ENCODE data around the gene EIF3I. TPM values are rescaled to one million over a fixed set of nuclear protein-coding genes. Genes with fewer than 3 reads are reported as not detected.

Gene EIF3I
- total and polyA plus RNA-seq, 2 experiments from 2014 or later = 228 to 274 TPM

DNA sequence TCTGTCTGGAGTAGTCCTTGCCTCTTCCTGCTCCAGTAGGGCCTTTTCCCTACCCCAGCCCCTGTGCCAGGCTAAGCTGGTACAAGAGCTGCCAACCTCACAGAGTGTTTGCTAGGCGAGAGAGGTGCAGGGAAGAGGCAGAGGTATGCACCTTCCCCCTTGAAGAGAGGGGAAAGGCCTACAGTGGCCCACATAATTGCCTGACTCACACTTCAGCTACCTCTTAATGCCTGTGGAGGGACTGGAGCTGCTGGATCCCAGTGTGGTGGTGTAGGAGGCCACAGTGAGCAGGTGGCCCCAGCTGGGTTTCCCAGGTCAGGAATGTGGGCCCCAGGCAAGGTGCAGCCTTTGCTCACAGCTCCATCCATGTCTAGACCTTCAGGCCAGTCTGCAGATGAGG is 25.1 kb upstream of the EIF3I start:
- DNase-seq (ENCODE audit: low spot score) = no peak
- H3K36me3 ChIP-seq (ENCODE audit: insufficient read depth) = peaks cover 36% of the 10 kb centered on the region
- H3K79me2 ChIP-seq (replicated peaks; ENCODE audit: insufficient read depth) = no peaks in the 10 kb centered on the region
- no peaks in the 10 kb centered on the region for H3K9me2 ChIP-seq (ENCODE audit: insufficient read depth)
- Mint-ChIP-seq H3K36me3 (ENCODE audit: low read depth) (peaks cover 63% of the 10 kb centered on the region), H3K4me3 (no peak overlapping the region), H3K27ac (no peak overlapping the region), H3K4me1 (peaks cover 38% of the 10 kb centered on the region), H3K9me3 (no peaks in the 10 kb centered on the region; the same call in 1 of the 3 replicates), H3K27me3 (ENCODE audit: insufficient read depth, low read depth, poor library complexity) (peaks cover 30% of the 10 kb centered on the region)
- H4K20me1 ChIP-seq (replicated peaks; ENCODE audit: insufficient read depth) = peaks cover 4% of the 10 kb centered on the region
- H3K27me3 ChIP-seq (ENCODE audit: insufficient read depth) = no peaks in the 10 kb centered on the region
- peaks cover 27% of the 10 kb centered on the region for H3K4me1 ChIP-seq (ENCODE audit: insufficient read depth)
- no peak overlapping the region for H2AFZ ChIP-seq
- H3K4me3 ChIP-seq = no peak overlapping the region
- no peak for ATAC-seq
- H3K27ac ChIP-seq (ENCODE audit: low read depth) = no peak overlapping the region
- TF ChIP-seq STAT1 (IDR thresholded peaks at IDR 0.05; ENCODE audit: unreplicated experiment) = no peak
- H3K4me2 ChIP-seq = no peak overlapping the region
- H3F3A ChIP-seq (replicated peaks; ENCODE audit: low read depth) = peaks cover 33% of the 10 kb centered on the region; the same call in 1 of the 2 replicates

DNA sequence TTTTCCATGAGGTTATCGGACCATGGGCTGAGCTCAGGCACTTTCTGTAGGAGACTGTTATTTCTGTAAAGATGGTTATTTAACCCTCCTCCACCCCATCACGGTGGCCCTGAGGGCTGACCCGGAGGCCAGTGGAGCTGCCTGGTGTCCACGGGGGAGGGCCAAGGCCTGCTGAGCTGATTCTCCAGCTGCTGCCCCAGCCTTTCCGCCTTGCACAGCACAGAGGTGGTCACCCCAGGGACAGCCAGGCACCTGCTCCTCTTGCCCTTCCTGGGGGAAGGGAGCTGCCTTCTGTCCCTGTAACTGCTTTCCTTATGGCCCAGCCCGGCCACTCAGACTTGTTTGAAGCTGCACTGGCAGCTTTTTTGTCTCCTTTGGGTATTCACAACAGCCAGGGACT is 24.4 kb upstream of the EIF3I start:
- Histone ChIP-seq H3K36me3 (ENCODE audit: insufficient read depth) (peaks cover 32% of the 10 kb centered on the region), H4K20me1 (replicated peaks; ENCODE audit: insufficient read depth) (peaks cover 4% of the 10 kb centered on the region), H3K4me3 (no peak overlapping the region), H3K27ac (ENCODE audit: low read depth) (no peak overlapping the region), H2AFZ (no peak overlapping the region), H3F3A (replicated peaks; ENCODE audit: low read depth) (peaks cover 37% of the 10 kb centered on the region; the same call in 1 of the 2 replicates), H3K9me2 (ENCODE audit: insufficient read depth) (no peaks in the 10 kb centered on the region), H3K79me2 (replicated peaks; ENCODE audit: insufficient read depth) (no peaks in the 10 kb centered on the region), H3K4me2 (no peak overlapping the region), H3K4me1 (ENCODE audit: insufficient read depth) (peaks cover 28% of the 10 kb centered on the region), H3K27me3 (ENCODE audit: insufficient read depth) (peaks cover 7% of the 10 kb centered on the region)
- Mint-ChIP-seq H3K4me1 (peaks cover 42% of the 10 kb centered on the region), H3K4me3 (no peak overlapping the region), H3K27me3 (ENCODE audit: insufficient read depth, low read depth, poor library complexity) (peaks cover 30% of the 10 kb centered on the region), H3K9me3 (peaks cover 2% of the 10 kb centered on the region; the same call in 2 of the 3 replicates), H3K27ac (no peak overlapping the region), H3K36me3 (ENCODE audit: low read depth) (peaks cover 56% of the 10 kb centered on the region)
- no peak for ATAC-seq
- no peak for DNase-seq (ENCODE audit: low spot score)
- TF ChIP-seq, protein P1, sequence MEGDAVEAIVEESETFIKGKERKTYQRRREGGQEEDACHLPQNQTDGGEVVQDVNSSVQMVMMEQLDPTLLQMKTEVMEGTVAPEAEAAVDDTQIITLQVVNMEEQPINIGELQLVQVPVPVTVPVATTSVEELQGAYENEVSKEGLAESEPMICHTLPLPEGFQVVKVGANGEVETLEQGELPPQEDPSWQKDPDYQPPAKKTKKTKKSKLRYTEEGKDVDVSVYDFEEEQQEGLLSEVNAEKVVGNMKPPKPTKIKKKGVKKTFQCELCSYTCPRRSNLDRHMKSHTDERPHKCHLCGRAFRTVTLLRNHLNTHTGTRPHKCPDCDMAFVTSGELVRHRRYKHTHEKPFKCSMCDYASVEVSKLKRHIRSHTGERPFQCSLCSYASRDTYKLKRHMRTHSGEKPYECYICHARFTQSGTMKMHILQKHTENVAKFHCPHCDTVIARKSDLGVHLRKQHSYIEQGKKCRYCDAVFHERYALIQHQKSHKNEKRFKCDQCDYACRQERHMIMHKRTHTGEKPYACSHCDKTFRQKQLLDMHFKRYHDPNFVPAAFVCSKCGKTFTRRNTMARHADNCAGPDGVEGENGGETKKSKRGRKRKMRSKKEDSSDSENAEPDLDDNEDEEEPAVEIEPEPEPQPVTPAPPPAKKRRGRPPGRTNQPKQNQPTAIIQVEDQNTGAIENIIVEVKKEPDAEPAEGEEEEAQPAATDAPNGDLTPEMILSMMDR (conservative IDR thresholded peaks at IDR 0.05; ENCODE audit: low read depth in 2 of 2) = no peak
- TF ChIP-seq NANOG (IDR thresholded peaks at IDR 0.05; ENCODE audit: borderline replicate concordance) = no peak
- TF ChIP-seq, protein P2, sequence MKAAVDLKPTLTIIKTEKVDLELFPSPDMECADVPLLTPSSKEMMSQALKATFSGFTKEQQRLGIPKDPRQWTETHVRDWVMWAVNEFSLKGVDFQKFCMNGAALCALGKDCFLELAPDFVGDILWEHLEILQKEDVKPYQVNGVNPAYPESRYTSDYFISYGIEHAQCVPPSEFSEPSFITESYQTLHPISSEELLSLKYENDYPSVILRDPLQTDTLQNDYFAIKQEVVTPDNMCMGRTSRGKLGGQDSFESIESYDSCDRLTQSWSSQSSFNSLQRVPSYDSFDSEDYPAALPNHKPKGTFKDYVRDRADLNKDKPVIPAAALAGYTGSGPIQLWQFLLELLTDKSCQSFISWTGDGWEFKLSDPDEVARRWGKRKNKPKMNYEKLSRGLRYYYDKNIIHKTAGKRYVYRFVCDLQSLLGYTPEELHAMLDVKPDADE (IDR thresholded peaks at IDR 0.05) = no peak

DNA sequence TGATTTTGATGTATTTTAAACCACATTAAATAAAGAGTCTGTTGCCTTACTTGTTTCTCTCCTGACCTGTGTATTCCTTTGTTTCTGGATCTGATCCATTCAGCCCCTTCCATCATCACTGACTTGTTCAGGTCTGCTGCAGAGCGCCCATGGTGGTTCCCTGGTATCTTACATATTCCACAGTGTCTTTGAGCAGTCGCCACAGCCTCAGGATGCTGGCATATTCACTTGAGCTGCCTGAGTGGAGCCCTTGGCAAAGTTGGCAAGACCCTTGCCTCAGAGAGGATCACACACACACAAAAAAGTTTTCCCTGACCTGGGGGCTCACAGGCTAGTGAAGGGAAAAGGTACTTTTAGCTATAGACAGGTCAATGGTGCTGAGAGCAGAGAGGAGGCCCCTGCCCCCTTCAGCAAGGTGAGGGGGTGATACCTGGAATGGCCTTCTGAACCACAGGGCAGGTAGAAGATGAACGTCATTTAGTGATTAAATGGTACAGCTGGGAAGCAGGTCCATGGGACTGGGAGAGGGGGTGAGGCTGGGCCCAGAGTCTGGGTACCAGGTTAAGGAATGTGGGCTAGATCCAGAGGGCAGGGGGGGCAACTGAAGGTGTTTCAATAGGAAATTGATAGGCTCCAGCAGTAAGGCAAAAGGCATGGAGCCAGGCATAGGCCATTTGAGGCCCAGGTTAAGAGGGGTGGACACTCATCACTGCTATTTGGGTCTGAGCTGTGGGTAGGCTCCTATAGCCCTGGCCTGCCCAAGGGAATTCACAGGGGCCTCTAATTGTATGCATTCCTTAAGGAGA is 23.8 kb upstream of the EIF3I start:
- Histone ChIP-seq H3K9me2 (ENCODE audit: insufficient read depth) (no peaks in the 10 kb centered on the region), H3K4me3 (no peak overlapping the region), H3K27me3 (ENCODE audit: insufficient read depth) (peaks cover 13% of the 10 kb centered on the region), H3F3A (replicated peaks; ENCODE audit: low read depth) (peaks cover 37% of the 10 kb centered on the region; the same call in 1 of the 2 replicates), H3K79me2 (replicated peaks; ENCODE audit: insufficient read depth) (no peaks in the 10 kb centered on the region), H3K4me2 (no peak overlapping the region), H3K36me3 (ENCODE audit: insufficient read depth) (peaks cover 26% of the 10 kb centered on the region), H3K4me1 (ENCODE audit: insufficient read depth) (peaks cover 28% of the 10 kb centered on the region), H3K27ac (ENCODE audit: low read depth) (no peak overlapping the region), H4K20me1 (replicated peaks; ENCODE audit: insufficient read depth) (peaks cover 4% of the 10 kb centered on the region), H2AFZ (no peak overlapping the region)
- peaks cover 50% of the 10 kb centered on the region for H3K36me3 Mint-ChIP-seq (ENCODE audit: low read depth)
- H3K27ac Mint-ChIP-seq = no peak overlapping the region
- H3K4me1 Mint-ChIP-seq = peaks cover 42% of the 10 kb centered on the region
- H3K27me3 Mint-ChIP-seq (ENCODE audit: insufficient read depth, low read depth, poor library complexity) = peaks cover 30% of the 10 kb centered on the region
- DNase-seq (ENCODE audit: low spot score) = no peak
- peaks cover 2% of the 10 kb centered on the region; the same call in 2 of the 3 replicates for H3K9me3 Mint-ChIP-seq
- no peak for ATAC-seq
- peak overlapping the region; percentile 70; the same call in 1 of the 3 replicates for H3K4me3 Mint-ChIP-seq
- no peak for TF ChIP-seq NANOG (IDR thresholded peaks at IDR 0.05; ENCODE audit: borderline replicate concordance)
- TF ChIP-seq, protein P2 (IDR thresholded peaks at IDR 0.05) = no peak
- TF ChIP-seq EZH2phosphoT487 (IDR thresholded peaks at IDR 0.05; ENCODE audit: unreplicated experiment) = no peak

All from GM23338 (cell line).